Upper lobe of left lung (tissue), 6 donors: ENCODE data around the gene C5AR2. TPM values are rescaled to one million over a fixed set of nuclear protein-coding genes. Genes with fewer than 3 reads are reported as not detected.
A peak's percentile ranks its signal among the peaks of the same experiment; 100 is the strongest.
"Not testable (repeated sequence)": the region's sequence is repeated elsewhere in the genome, so short reads cannot be mapped to it uniquely, and the experiment has no call there.

Experiments
- ATAC-seq, 2 donors: fragments of 200-7000 bp; cut with Tn5 transposase; one replicate each; pipeline ENCODE4 v1.9.1; 2022; ENCODE audit warnings: mild to moderate bottlenecking in 2 of 2, moderate library complexity in 2 of 2; ENCODE audit not compliant: low FRiP score in 2 of 2
- DNase-seq, 2 donors: peaks; one replicate each; pipeline ENCODE4 v3.0.0-alpha.2; 2019 to 2020
- H3K27ac ChIP-seq, 4 donors: fragments of 200-600 bp; sonication (generic); one replicate each; pipeline ENCODE4 v1.5.1; 2016 to 2019
- H3K27me3 ChIP-seq, 4 donors: fragments of 200-600 bp; sonication (generic); one replicate each; pipeline ENCODE4 v1.5.1; 2017 to 2019
- H3K36me3 ChIP-seq, 4 donors: fragments of 200-600 bp; sonication (generic); one replicate each; pipeline ENCODE4 v1.5.1; 2016 to 2019
- H3K4me1 ChIP-seq, 4 donors: fragments of 200-600 bp; sonication (generic); one replicate each; pipeline ENCODE4 v1.5.1; 2018 to 2019
- H3K4me3 ChIP-seq, 4 donors: fragments of 200-600 bp; sonication (generic); one replicate each; pipeline ENCODE4 v1.5.1; 2017 to 2019; ENCODE audit warnings: mild to moderate bottlenecking in 2 of 4, moderate library complexity in 1 of 4
- H3K9me3 ChIP-seq, 4 donors: fragments of 200-600 bp; sonication (generic); one replicate each; pipeline ENCODE4 v1.5.1; 2018 to 2019
- CTCF ChIP-seq, 6 experiments: fragments of 450-650 bp in 4 of 6; fragments of 200-600 bp in 2 of 6; sonication (generic) in 2 of 6; IDR thresholded peaks; one replicate each; pipeline ENCODE4 v1.5.1; 2016 to 2019; ENCODE audit warnings: antibody characterized with exemption in 6 of 6
- EP300 ChIP-seq, 4 donors: sonication (generic); formaldehyde crosslinking; IDR thresholded peaks; one replicate each; pipeline ENCODE4 v1.5.1; 2017; ENCODE audit warnings: antibody characterized with exemption in 4 of 4, control low read depth in 2 of 4
- POLR2A ChIP-seq, 4 donors: fragments of 450-650 bp; IDR thresholded peaks; one replicate each; pipeline ENCODE4 v1.5.1; 2016 to 2017; ENCODE audit warnings: antibody characterized with exemption in 4 of 4, mild to moderate bottlenecking in 2 of 4
- POLR2AphosphoS5 ChIP-seq, 2 donors: sonication (generic); formaldehyde crosslinking; IDR thresholded peaks; one replicate each; pipeline ENCODE4 v1.5.1; 2017; ENCODE audit warnings: antibody characterized with exemption in 2 of 2
- WGBS, 2 donors: methylation state at CpG; one replicate each; pipeline ENCODE4 v1.1.5; 2017 to 2018; 5-methylcytosine and 5-hydroxymethylcytosine counted together
- total RNA-seq, 6 donors: library from RNA; depleted of rRNA in 4 of 6; stranded (reverse); fragments of >200 nt in 4 of 6; gene quantifications; one replicate each; pipeline versions ENCODE4 v1.1.0 to v1.2.1, GENCODE V29; 2016 to 2021
- donor health status: DM: no; HTN: no; CAD: no; lungs with moderate emphysema.
- donor health status: DM: no; HTN: yes; CAD: no; lungs with severe emphysema.

The C5AR2 gene
- 10 to 100 TPM in 3 of 6 donors, 1 to 10 TPM in 3; 3.8 to 22.9 (median 10.0) TPM for total RNA-seq

DNA sequence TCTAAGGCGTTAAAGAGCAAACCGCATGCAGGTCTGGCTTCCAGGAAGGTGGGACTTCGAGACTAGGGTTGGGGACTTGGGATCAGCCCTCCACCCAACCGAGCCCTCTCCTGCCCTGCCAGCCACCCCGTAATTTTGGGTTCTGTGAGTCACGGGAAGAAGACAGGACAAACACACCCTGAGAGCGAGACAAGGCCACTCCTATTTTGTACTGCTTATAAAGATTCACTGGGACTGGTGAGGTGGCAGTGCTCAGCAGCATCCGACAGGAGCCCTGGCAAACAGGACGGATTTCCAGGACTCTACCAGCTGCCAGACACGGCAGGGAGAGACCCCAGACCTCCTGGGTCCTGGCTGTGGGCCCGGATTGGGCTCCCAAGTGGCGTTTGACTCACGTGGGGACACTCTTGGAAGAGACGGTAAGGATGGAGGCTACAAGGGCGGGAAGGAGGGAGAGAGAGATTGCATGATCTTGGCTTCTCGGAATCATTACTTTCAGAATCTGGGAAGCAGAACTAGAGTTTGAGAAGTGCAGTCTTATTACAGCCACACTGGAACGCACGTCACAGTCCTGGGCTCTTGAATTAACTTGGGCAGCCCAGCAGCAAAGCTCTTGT is at the start of gene C5AR2:
TSS of gene C5AR2 (plus strand) at position 245 of the 617 bp plus-strand sequence. CDS start 8,625 bp downstream, outside the sequence.
- Histone ChIP-seq H3K4me1 (peaks cover 12 to 27% (median 16%) of the 10 kb centered on the region in 4 donors), H3K36me3 (no peaks in the 10 kb centered on the region), H3K4me3 (no peak within 1 kb of the TSS), H3K9me3 (no peaks in the 10 kb centered on the region), H3K27me3 (no peaks in the 10 kb centered on the region), H3K27ac (peak within 1 kb of the TSS; percentile 82 to 86 (median 84))
- no peak for DNase-seq
- peak in 1 of 4 donors; percentile 10 for TF ChIP-seq EP300 (IDR thresholded peaks at IDR 0.05)
- peak in 1 of 4 donors; percentile 54 for TF ChIP-seq POLR2A (IDR thresholded peaks at IDR 0.05)
- no peak for TF ChIP-seq CTCF (IDR thresholded peaks at IDR 0.05)
- TF ChIP-seq POLR2AphosphoS5 (IDR thresholded peaks at IDR 0.05): no peak
- WGBS, 2 donors: 56 to 65% methylated on average over 18 of the region's 18 CpGs
- peak in 1 of 2 donors; percentile 73 for ATAC-seq

DNA sequence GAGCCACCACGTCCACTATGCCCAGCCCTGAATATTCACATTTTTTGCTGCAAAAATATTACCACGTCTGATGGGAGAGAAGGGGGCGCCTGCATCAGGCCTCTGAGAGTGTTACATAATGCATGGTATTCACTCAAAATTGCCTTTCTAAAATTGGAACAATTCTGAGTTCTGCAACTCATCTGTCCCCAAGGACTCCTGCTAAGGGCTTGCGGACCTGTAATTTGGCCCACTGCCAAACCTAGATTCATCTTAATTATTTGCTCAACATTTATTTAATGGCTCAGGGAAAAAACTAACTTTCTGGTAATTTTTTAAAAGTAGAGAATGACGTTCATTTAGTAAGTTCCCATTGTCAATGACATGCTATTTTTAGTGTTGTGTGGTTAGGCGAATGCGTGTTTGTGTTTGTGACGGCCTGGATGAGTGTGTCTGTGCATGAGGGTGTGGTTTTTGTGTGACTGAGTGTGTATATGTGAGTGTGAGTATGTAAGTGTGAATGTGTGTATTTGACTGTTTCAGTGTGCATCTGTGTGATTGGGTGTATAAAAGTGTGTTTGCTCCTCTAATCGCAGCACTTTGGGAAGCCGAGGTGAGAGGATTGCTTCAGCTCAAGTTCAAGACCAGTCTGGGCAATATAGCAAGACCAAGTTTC is 48.4 kb upstream of the C5AR2 start:
- Histone ChIP-seq H3K4me3 (no peak overlapping the region), H3K4me1 (peaks cover 0 to 6% (median 0%) of the 10 kb centered on the region in 4 donors), H3K27ac (no peak overlapping the region), H3K36me3 (no peaks in the 10 kb centered on the region), H3K27me3 (no peaks in the 10 kb centered on the region), H3K9me3 (no peaks in the 10 kb centered on the region)
- 65 to 76% methylated on average over 10 of the region's 10 CpGs for WGBS, 2 donors
- no peak for TF ChIP-seq CTCF (IDR thresholded peaks at IDR 0.05)
- no peak for TF ChIP-seq POLR2A (IDR thresholded peaks at IDR 0.05)
- TF ChIP-seq POLR2AphosphoS5 (IDR thresholded peaks at IDR 0.05): no peak
- DNase-seq (no peak), ATAC-seq (no peak)

GRCh38 chr19:47284324-47284899 is 47.6 kb upstream of the C5AR2 start:
- H3K4me3 ChIP-seq: no peak overlapping the region
- peaks cover 0 to 6% (median under 1%) of the 10 kb centered on the region in 4 donors for H3K4me1 ChIP-seq
- no peaks in the 10 kb centered on the region for H3K9me3 ChIP-seq
- no peak overlapping the region for H3K27ac ChIP-seq
- DNase-seq (no peak), ATAC-seq (peak in 1 of 2 donors; percentile 70)
- TF ChIP-seq POLR2A (IDR thresholded peaks at IDR 0.05): no peak
- TF ChIP-seq CTCF (IDR thresholded peaks at IDR 0.05): peak; percentile 66 to 96 (median 80)
- no peaks in the 10 kb centered on the region for H3K36me3 ChIP-seq
- 31% methylated on average over 9 of the region's 9 CpGs for WGBS, 2 donors
- no peaks in the 10 kb centered on the region for H3K27me3 ChIP-seq

- WGBS, 2 donors: 15 to 18% methylated on average over 11 to 12 of the region's 12 CpGs
- H3K4me1 ChIP-seq: peaks cover 0 to 6% (median 0%) of the 10 kb centered on the region in 4 donors
- TF ChIP-seq CTCF (IDR thresholded peaks at IDR 0.05) (peak; percentile 70 to 82 (median 80)), POLR2A (IDR thresholded peaks at IDR 0.05) (no peak), POLR2AphosphoS5 (IDR thresholded peaks at IDR 0.05) (no peak)
- H3K27ac ChIP-seq: no peak overlapping the region
- H3K9me3 ChIP-seq: no peaks in the 10 kb centered on the region
- H3K36me3 ChIP-seq: peaks cover 0 to 5% (median 0%) of the 10 kb centered on the region in 4 donors
- DNase-seq (peak in 1 of 2 donors; percentile 83), ATAC-seq (peak; percentile 89)
- no peak overlapping the region for H3K4me3 ChIP-seq
- no peaks in the 10 kb centered on the region for H3K27me3 ChIP-seq
Measured at GRCh38 chr19:47296036-47296435, 35.9 kb upstream of the C5AR2 start.

DNA sequence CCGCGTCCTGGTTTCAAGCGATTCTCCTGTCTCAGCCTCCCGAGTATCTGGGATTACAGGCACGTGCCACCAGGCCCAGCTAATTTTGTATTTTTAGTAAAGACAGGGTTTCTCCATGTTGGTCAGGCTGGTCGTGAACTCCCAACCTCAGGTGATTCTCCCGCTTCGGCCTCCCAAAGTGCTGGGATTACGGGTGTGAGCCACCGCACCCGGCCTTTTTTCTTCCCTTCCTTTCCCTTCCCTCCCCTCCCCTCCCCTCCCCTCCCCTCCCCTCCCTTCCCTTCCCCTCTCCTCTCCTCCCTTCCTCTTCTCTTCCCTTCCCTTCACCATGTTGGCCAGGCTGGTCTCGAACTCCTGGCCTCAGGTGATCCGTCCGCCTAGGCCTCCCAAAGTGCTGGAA is 31.1 kb upstream of the C5AR2 start:
- H3K9me3 ChIP-seq, ATAC-seq, H3K4me3 ChIP-seq, H3K27ac ChIP-seq, DNase-seq, H3K36me3 ChIP-seq, H3K27me3 ChIP-seq: not testable (repeated sequence)
- 89 to 90% methylated on average over 14 of the region's 14 CpGs for WGBS, 2 donors
- H3K4me1 ChIP-seq: peaks cover 3 to 13% (median 8%) of the 10 kb centered on the region in 4 donors
